ENCODE results near the gene TC2N. TPM values are rescaled to one million over a fixed set of nuclear protein-coding genes. Genes with fewer than 3 reads are reported as not detected.

Gene TC2N
- total RNA-seq, 1 experiment from 2014 or later = 16.4 TPM

DNA sequence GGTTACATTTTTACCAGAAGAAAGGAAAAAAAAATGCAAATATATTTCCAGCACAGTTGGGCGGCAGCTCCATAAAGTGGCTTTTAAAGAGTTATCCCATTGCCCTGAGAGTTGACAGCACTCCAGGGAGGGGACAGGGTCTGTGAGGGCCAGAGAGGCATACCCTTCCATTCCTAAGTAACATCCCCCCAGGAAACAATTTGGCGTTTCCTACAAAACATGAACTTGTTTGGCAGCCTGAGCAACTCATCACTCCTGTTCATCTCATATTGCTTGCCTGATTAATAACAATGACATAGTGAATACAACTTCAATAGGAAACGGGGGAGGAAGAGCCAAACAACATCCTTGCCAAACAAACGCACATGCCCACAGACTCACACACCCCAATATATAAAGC is 23.3 kb downstream of the TC2N start:
- WGBS (ENCODE audit: extremely low coverage, insufficient read length, low lambda C conversion rate) = no CpG with 5 or more reads among the region's 4 CpGs
- H3K27ac Mint-ChIP-seq = no peak overlapping the region
- H3K18ac ChIP-seq (ENCODE audit: insufficient read length, low read depth, low read length) = no peak overlapping the region
- H4K5ac ChIP-seq (ENCODE audit: insufficient read length, low read depth, low read length) = no peak overlapping the region
- H3K27ac ChIP-seq (ENCODE audit: insufficient read length, low read depth, low read length) = no peak overlapping the region
- no peaks in the 10 kb centered on the region for H3K9me3 ChIP-seq (ENCODE audit: control insufficient read depth, low read depth, low read length)
- H3K4me3 Mint-ChIP-seq = no peak overlapping the region
- no peaks in the 10 kb centered on the region for H4K20me1 ChIP-seq (ENCODE audit: control insufficient read depth, insufficient read depth, insufficient read length)
- H4K8ac ChIP-seq (replicated peaks; ENCODE audit: insufficient read length, low read depth, low read length) = no peak overlapping the region
- H3K14ac ChIP-seq (ENCODE audit: insufficient read depth, low read length) = no peak overlapping the region
- no peak for DNase-seq
- no peak overlapping the region for H3T11ph ChIP-seq (ENCODE audit: low read length)
- no peak overlapping the region for H4K91ac ChIP-seq (ENCODE audit: insufficient read length, low read depth, low read length)
- TF ChIP-seq, protein P1, sequence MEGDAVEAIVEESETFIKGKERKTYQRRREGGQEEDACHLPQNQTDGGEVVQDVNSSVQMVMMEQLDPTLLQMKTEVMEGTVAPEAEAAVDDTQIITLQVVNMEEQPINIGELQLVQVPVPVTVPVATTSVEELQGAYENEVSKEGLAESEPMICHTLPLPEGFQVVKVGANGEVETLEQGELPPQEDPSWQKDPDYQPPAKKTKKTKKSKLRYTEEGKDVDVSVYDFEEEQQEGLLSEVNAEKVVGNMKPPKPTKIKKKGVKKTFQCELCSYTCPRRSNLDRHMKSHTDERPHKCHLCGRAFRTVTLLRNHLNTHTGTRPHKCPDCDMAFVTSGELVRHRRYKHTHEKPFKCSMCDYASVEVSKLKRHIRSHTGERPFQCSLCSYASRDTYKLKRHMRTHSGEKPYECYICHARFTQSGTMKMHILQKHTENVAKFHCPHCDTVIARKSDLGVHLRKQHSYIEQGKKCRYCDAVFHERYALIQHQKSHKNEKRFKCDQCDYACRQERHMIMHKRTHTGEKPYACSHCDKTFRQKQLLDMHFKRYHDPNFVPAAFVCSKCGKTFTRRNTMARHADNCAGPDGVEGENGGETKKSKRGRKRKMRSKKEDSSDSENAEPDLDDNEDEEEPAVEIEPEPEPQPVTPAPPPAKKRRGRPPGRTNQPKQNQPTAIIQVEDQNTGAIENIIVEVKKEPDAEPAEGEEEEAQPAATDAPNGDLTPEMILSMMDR (conservative IDR thresholded peaks at IDR 0.05) = no peak
- H3K27me3 ChIP-seq (ENCODE audit: insufficient read depth, low read length) = no peaks in the 10 kb centered on the region
- H3K23ac ChIP-seq (ENCODE audit: insufficient read length, low read depth, low read length) = no peak overlapping the region
- no peaks in the 10 kb centered on the region for H3K4me1 ChIP-seq (ENCODE audit: insufficient read depth, low read length)
- H3K9me3 Mint-ChIP-seq = no peaks in the 10 kb centered on the region
- no peaks in the 10 kb centered on the region for H3K23me2 ChIP-seq (ENCODE audit: insufficient read length, low read depth, low read length, poor library complexity, severe bottlenecking)
- H3K56ac ChIP-seq (ENCODE audit: insufficient read length, low read depth, low read length) = no peak overlapping the region
- H3K4me1 Mint-ChIP-seq = peaks cover 0 to 3% of the 10 kb centered on the region in 2 experiments; a peak in 1 of 4 replicates
- no peak overlapping the region for H2AK5ac ChIP-seq (ENCODE audit: insufficient read length, low read length)
- no peaks in the 10 kb centered on the region for H3K36me3 Mint-ChIP-seq (ENCODE audit: insufficient read depth in 1 of 3, low read depth in 3 of 3)
- H3K79me1 ChIP-seq (ENCODE audit: insufficient read depth, low read depth, low read length, poor library complexity, severe bottlenecking) = no peaks in the 10 kb centered on the region
- no peak overlapping the region for H2BK20ac ChIP-seq (ENCODE audit: low read depth, low read length, poor library complexity, severe bottlenecking)
- H2AFZ ChIP-seq (ENCODE audit: low read length) = no peak overlapping the region
- no peak overlapping the region for H2BK5ac ChIP-seq (ENCODE audit: insufficient read length, low read length)
- no peak overlapping the region for H2BK15ac ChIP-seq (ENCODE audit: low read depth, low read length)
- H3K27me3 Mint-ChIP-seq (ENCODE audit: low read depth) = peaks cover 2% of the 10 kb centered on the region
- no peak overlapping the region for H3K4ac ChIP-seq (ENCODE audit: low read depth, low read length)
- H2BK120ac ChIP-seq (ENCODE audit: low read depth, low read length, poor library complexity, severe bottlenecking) = no peak overlapping the region
- H3K79me2 ChIP-seq (ENCODE audit: insufficient read depth, low read length) = no peaks in the 10 kb centered on the region
- no peak overlapping the region for H3K4me2 ChIP-seq (ENCODE audit: insufficient read depth, insufficient read length, low read length)
- no peak overlapping the region for H3K9ac ChIP-seq (ENCODE audit: extremely low read depth, insufficient read length, low read length)
- H2BK12ac ChIP-seq (ENCODE audit: insufficient read length, low read depth, low read length) = no peak overlapping the region
